HG02870 (cell line): ENCODE data around the gene PRDM16.

ENCODE experiments used
- ATAC-seq: cut with Tn5 transposase; IDR thresholded peaks from one replicate; pipeline ENCODE4 v1.9.1; 2021; ENCODE audit warnings: mild to moderate bottlenecking, moderate library complexity; ENCODE audit not compliant: unreplicated experiment

Gene PRDM16

DNA sequence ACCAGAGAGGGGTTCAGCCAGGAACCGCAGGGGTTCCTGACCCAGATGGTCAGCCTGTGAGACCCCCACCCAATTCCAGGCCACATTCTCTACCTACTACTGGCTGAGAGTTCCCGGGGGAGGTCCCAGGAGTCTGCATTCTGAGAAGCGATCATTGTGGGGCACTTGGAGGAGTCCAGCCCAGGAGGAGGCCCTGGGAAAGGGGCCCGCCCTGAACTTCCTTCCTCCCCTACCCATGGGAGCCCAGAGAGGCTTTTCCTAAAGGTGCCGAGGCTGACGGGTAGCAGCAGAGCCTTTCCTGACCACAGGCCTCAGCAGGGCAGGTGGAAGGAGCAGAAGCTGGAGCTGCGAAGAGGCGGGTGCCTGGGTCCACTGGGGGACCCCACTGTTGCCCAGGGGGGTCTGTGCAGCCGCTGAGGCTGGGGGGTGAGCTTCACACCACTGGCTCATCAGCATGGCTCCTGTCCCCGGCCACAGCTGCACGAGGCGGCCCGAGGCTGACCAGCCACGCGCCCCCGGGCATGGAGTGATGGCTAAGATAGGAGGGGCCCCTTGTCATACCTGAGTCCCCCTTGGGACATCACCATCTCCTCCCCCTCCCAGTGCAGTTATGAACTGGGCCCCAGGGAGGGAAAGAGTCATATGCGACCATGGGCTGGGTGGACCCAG is 127.7 kb downstream of the PRDM16 start:
- ATAC-seq = no peak

DNA sequence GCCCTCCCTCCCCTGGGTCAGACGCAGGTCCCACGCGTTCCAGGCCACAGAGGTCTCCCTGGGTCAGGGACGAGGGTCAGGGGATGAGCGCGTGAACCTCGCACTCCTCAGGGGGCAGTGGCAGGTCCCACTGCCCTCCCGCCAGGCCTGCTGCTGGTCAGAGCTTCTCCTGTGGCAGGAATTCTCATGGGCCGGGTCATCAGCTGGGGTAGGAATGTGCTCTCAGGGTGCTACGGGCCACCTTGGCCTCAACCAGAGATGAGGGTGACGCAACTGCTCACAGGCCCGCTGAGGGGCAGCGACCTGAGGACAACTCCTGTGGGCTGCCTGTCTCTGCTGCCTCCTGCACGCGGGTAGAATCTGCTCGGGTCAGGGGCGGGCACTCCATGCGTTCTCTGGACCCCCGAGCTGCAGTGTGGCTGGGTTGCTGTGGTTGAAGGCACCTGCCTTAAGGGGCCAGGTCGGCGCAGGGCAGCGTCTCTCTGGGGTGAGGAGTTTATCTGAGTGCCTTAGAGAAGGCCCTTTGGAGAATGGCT is 128.8 kb downstream of the PRDM16 start:
- no peak for ATAC-seq

DNA sequence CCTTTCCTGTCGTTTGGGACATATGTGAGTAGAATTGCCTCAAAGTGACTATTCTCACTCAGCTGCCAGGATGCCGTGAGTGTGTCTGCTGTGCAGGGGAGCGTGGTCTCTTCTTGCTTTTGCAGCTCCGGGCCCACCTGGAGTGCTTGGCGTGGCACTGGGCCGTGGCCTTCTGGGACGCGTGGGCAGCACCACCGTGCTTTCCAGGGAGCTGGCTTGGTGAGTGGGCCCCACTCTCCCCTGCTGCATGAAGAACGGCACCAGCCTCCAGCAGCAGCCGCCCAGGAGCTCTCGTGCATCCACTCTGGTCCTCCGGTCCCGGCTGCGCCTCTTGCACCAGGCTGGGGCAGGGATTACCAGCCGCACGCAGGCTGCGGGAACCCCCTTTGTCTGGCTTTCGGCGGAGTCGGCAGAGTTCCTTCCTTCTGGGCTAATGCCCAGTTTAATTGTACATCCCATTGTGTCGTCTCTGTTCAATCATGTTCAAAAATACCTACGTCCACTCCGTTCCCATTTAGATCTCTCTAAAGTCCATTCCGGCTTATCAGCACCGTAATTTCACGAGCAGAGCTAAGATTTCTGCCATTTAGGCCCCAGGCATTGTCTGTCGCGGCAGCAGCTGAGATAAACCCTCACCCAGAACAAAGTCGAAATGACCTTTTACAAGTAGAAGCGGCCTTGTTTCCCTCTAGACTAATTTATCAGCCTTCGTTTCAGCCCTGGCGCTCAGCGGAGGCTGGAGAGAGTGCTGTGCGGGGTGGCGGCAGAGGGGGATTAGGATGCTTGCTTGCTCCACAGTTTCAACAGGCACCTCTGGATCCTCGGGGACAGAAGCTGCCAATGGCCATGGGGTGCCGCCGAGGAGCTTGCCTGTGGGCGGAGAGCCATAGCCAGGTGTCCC is 129.6 kb downstream of the PRDM16 start:
- no peak for ATAC-seq

DNA sequence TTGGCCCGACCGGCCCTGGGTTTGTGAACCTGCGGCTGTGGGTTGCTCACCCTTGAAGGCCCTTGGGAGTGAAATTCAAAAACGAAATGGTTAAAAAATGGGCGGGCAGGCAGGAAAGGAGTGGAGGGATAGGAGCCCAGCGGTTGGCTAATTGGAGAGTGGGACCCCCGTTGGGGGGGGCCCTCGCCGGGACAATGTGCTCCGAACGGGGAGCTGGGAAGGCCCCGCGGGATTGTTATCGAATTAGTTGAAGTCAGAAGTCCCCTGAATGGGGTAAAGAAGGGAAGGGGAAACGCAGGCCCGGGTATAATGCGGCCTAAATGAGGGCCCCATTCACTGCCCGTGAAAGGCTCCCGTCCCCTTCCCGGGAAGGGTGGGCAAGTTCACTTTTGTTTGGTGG is 135.7 kb downstream of the PRDM16 start:
- no peak for ATAC-seq

DNA sequence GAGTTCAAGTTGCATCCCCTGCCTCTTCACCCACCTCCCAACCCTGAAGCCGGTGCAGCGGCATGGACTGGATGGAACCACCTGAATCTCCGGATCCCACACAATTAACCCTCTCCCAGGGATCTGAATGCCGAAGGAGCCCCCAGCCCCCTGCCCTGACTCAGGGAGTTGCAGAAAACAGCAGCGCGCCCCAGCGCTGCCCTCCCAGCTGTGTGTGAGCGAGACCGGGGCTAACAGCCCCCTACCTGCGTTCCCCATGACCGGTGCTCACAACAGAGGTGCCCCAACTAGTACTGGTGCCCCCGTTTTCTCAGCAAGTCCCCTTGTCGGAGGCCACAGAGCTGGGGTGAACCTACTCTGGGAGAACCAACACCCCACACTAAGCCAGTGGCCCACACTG is 136.8 kb downstream of the PRDM16 start:
- no peak for ATAC-seq

DNA sequence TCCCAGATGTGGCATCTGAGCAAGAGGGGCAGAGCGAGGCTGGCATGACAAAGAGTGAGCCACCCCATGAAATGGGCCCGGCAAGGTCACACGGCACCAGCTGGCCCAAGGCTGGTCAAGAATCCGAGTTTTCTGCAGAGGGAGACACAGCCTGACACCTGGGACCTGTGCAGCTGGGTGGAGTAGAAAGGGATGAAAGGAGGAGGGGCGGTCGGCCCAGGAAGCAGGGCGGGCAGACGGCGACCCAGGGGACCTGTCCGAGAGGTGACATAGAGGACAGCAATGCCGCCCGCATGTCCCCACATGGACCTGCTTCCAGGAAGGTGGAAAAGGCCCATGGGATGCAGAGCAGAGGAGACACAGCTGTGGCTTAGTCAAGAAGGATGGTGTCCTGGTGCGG is 137.7 kb downstream of the PRDM16 start:
- no peak for ATAC-seq

DNA sequence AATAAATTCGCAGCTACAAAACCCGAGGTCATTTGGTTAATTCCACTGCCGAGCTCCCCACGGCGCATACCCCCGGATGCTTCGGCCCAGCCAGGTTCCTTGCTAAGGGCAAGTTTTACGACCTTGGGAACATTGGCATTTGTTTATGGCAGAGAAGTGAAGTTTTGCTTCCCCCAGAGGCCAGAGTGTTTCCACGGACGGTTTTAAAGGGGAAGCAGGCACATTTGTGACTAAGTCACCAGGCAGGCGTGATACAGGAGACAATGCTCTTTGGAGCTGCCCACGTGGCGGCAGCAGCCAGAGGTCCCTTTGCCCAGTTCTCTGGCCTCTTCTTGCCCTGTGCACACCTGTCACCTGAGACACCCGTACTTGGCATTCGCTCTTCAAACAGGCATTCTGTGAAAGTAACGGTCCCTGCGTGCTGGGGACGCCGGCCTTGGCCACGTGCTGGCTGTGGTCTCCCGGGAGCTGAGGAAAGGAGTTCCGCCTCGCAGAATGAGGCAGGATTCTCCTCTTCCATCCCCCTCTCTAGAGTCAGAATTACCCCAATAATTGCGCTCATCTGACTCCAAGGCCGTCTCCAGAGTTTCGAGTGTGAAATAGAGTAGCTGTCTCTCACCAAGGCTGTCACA is 138.3 kb downstream of the PRDM16 start:
- no peak for ATAC-seq

DNA sequence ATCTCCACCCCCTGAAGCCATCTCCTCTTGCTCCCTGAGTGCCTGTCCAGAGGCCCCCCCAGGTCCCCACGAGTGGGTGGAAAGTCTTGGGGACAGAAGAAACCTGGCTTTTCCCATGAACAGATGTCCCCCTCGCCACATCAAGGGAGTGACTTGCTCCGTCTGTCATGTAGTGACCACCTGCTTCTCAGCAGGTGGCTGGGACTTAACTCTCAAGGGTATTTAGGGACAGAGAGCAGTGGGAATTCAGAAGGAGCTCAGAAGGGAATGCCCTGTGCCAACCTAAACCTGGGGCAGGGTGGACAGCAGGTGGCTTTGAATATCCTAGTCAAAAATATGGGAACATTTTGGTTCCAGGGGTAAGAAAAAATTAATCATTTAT is 139.8 kb downstream of the PRDM16 start:
- no peak for ATAC-seq

DNA sequence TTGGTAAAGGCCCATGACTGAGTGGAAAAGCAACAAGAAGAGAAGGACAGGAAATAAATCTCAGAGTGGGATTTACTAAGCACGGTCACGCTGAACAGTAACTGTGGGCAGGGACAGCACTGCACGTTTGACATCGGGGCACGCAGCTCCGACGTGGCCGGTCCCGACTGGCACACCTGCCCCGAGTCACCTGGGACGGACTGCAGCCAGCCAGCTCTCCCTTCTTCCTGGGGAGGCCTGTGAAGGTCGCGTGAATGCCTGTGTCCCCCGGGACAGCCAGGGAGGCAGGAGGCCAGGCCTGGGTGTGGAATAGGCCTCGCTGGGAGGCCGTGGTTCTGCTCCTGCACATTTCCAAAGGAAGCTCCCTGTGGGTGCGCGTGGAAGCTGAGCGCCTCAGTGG is 140.2 kb downstream of the PRDM16 start:
- ATAC-seq = no peak

DNA sequence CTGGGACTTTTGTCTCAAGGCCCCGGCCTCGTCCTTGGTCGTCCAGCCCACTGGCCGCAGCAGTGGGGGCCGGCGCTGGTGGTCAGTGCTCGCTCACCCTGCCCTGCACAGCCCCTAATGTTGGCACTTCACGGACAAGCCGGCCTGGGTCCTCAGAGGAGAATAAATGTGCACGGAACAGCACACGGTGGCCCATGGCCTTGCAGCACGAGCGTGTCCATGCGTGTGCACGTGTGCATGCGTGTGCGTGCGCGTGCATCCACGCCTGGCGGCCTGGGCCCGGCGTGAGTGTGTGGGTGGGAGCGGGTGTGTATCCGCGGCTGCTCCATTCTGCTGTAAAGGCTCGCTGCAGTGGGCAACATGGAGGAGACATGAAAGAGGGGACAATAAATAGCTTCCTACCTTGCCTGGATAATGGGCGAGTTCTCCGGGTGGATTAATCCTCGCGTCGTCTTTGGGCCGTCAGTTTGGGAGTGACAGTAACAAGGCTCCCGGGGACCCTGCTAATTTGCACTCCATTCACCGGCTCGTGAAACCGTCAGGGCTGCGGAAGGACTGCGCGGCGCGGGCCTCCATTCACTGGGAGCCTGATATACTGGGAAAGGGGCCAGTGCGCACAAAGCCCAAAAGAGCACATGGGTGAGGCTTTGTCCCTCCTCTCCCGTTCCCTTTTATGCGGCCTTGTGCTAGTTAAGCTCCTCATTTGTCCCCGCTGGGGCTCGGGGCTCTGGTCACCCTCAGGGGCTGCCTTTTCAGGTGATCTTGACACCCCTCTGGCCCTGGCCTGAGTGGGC is 142.8 kb downstream of the PRDM16 start:
- ATAC-seq = no peak

DNA sequence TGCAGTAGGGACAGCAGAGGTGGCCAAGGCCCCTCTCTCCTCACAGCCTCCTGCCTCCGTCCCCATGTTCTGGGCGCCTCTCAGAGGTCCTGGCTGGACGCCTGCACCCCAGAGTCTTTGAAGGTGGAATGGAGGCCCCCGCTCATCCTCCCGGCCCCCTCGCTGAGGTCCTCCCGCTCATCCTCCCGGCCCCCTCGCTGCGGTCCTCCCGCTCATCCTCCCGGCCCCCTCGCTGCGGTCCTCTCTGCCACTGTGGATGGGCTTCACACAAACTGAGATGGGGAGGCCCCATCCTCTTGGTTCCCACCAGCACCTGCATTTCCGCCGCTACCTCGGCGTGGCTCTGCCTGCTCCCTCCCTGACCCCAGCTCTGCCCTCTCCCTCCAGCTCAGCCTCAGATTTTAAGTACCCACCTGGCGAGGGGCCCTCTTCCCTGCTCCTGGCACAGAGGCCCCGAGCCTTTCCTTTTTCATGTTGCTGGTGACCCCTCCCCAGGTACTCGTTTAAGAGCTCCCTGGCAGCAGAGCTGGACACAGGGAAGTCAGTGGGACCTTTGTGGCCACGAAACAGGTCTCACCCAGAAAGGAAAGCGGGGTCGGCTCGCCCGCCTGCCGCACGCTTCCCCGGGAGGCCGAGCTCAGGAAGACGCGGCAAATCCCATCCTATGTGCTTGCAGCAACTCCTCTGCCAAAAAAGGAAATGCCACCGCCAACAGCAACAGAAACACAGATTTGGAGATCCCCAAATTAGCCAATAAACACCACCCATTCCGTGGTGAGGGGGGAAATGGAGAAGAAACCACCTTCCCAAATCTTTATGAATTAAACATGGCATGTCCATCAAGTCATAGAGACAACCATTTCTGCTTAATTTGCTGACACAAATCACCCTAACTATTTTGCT is 143.7 kb downstream of the PRDM16 start:
- no peak for ATAC-seq

DNA sequence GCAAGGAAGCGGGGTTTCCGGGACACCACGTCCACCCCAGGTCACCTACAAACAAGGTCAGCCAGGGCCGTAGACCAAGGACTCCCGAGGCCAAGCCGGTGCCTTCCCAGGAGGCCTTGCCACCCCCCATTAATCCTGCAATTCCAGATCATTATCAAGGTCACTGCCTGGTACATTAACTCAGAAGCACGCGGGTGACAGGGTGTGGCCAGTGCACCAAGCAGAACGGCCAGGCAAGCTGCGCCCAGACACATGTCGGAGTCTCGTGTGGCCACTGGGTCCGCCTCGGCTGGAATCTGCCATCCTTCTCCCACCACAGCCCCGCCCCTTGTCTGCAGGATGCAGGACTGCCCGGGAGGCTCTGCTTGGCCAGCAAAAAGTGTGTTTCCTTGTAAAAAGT is 144.7 kb downstream of the PRDM16 start:
- ATAC-seq = no peak

DNA sequence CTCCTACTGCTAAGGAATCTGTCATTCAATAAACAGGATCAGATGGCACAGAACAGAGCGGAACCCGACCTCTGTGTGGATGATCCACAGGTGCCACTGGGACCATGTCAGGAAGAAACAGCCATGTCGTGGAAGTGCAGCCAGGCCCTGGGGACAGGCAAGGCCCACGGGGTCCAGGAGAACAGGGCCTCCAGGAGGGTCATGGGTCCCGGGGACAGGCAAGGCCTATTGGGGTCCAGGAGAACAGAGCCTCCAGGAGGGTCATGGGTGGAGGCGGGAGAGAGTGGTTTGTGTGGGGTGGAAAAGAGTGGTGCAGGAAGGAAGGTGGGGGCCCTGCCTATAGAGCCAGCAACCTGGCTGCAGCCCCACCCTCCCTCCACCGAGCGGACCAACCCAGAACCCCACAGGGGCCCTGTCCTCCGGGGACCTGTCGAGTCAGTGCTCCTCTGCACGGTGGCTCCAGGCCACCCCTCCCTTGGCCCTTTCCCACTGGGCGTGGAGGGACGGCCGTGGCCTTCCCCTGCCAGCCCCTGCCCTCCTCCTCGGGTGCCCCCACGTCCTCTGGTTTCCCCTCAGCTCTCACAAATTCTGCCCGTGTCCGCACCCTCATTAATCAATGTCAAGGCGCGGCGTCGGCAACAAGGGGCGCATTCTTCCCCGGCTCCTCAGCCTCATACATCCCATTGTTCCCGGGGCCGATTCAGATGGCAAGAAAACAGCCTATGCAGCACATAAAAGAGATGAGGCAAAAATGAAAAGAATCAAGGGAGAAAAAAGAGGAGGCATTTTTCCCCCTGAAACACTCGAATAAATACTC is 146.4 kb downstream of the PRDM16 start:
- ATAC-seq = no peak

DNA sequence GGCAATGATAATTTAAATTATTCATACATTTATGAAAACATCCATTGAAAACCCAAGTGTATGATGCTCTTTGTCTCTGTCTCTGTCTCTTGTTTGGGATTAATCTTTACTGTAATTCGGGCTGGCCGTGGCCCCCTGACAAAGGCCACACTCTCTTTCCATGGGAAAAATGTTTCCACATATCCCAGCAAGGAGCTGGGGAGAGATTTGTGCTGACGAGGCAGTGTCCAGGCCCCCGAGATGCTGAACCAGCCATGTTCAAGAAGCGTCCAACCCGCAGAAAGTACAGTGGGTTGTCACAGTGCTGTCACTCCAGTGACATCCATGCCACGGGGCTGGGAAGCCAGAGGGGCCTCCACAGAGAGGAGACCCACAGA is 147.0 kb downstream of the PRDM16 start:
- no peak for ATAC-seq

DNA sequence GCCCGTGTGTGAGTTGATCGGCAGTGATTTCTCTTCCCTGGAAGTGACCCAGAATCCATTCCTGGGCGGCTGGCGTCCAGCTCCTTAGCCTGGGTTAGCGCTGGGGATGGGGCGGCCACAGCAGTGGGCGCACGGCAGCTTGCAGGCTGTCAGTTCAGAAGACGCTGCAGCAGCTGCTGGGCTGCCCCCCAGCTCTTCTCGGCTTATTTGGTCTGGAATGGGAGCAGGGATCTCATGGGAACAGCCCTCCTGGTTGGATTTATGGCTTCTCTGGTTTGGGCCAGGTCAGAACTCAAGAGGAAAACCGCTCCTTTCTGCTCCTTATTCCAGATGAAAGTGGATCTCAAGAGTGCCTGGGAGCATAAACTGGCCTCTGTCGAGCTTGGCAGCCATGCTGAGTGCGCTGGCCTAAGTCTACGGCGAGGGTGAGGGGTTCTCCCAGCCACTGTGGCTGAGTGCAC is 148.2 kb downstream of the PRDM16 start:
- ATAC-seq = no peak

DNA sequence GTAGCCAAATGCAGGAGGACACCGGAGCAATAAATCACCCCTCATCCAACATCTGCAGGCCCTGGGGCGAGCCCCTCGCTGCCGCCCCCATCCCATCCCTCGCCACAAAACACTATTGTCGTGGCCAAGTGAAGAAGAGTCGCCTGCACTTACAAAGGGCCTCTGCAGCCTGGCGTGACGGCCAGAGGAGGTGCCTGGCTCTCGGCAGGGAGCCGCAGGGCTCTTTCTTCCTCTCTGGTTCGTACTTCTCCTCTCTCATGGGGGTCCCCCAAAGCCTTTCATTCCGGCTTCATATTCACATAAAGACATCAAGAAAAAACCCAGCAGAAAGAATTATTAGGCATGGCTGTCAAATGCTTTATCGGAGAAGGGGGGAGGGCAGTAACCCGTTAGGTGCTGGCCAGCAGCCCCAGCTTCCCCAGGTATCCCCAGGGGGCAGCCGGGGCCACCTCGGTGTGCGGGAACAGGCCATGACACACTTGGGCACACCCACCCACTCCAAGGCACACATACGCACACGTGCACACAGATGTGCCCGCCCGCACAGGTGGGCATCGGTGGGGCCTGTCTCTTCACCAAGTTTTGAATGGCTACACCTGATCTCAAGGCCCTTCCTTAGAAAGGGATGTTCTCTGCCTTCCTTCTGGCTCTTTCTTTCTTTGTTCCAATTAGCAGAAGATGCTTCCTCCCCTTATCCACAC is 149.1 kb downstream of the PRDM16 start:
- ATAC-seq = no peak

DNA sequence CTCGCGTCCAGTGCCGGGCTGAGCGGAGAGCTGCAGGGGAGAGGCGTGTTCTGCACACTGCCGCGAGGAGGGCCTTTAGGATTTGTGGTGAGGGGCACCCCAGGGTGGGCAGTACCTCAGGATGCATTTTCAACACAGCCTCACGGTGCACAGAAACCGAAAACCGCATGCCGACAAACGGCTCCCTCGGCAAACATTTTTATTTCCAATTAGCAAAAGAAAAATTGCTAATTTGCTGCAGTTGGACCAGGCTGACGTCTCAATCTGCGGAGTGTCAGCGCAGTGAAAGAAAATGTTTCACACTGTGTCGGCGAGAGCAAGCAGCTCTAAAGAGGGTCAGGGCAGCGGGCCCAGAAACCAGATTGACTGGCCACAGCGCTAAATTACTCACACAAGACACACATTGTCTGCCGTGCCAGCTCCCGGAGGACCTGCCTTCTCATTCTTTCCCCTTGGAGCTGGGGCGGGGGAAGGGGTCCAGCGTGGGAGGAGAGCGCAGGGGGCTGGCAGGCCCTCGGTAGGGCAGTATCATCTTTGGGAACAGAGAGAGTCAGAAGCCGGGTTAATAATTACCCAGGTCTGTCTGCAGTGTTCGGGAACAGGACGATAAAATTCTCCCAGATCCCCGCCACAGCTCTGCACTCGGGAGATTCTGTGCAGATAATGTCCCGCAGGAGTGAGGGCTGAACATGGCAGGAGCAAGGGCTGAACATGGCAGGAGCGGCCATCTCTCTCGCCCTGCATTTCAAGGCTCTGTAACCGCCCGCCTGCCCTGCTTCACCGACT is 150.2 kb downstream of the PRDM16 start:
- no peak for ATAC-seq
